RWPE2 (cell line): ENCODE results near the gene SEMA4B.

Source experiments
- ATAC-seq: fragments of 200-7000 bp; cut with Tn5 transposase; 3 replicates; pipeline ENCODE4 v1.9.1; 2021; ENCODE audit warnings: low read depth
- DNase-seq: peaks from one replicate; pipeline ENCODE4 v3.0.0-alpha.2; 2020; ENCODE audit warnings: low spot score
- H3K27ac ChIP-seq: fragments of 450-650 bp; 2 replicates; pipeline ENCODE4 v1.5.1; 2017; ENCODE audit warnings: mild to moderate bottlenecking; ENCODE audit not compliant: poor library complexity, severe bottlenecking
- H3K27me3 ChIP-seq: fragments of 250-450 bp; sonication (Bioruptor Pico); 2 replicates; pipeline ENCODE4 v1.5.1; 2021; ENCODE audit warnings: mild to moderate bottlenecking, moderate library complexity; ENCODE audit not compliant: insufficient read depth, poor library complexity, severe bottlenecking
- H3K36me3 ChIP-seq: fragments of 250-450 bp; sonication (Bioruptor Pico); 2 replicates; pipeline ENCODE4 v1.5.1; 2020; ENCODE audit warnings: low read depth, mild to moderate bottlenecking, moderate library complexity
- H3K4me1 ChIP-seq: fragments of 250-450 bp; sonication (Bioruptor Pico); 2 replicates; pipeline ENCODE4 v1.5.1; 2021; ENCODE audit warnings: mild to moderate bottlenecking, moderate library complexity; ENCODE audit not compliant: insufficient read depth, poor library complexity, severe bottlenecking
- H3K4me3 ChIP-seq: fragments of 250-450 bp; sonication (Bioruptor Pico); 2 replicates; pipeline ENCODE4 v1.5.1; 2021; ENCODE audit warnings: mild to moderate bottlenecking, moderate library complexity; ENCODE audit not compliant: severe bottlenecking
- H3K9me3 ChIP-seq: fragments of 250-450 bp; sonication (Bioruptor Pico); 2 replicates; pipeline ENCODE4 v1.5.1; 2021; ENCODE audit warnings: mild to moderate bottlenecking, moderate library complexity; ENCODE audit not compliant: severe bottlenecking
- CTCF ChIP-seq: fragments of 450-650 bp; IDR thresholded peaks from one replicate; pipeline ENCODE4 v1.5.1; 2017; ENCODE audit warnings: mild to moderate bottlenecking, moderate library complexity; ENCODE audit not compliant: poor library complexity, severe bottlenecking

The SEMA4B gene

DNA sequence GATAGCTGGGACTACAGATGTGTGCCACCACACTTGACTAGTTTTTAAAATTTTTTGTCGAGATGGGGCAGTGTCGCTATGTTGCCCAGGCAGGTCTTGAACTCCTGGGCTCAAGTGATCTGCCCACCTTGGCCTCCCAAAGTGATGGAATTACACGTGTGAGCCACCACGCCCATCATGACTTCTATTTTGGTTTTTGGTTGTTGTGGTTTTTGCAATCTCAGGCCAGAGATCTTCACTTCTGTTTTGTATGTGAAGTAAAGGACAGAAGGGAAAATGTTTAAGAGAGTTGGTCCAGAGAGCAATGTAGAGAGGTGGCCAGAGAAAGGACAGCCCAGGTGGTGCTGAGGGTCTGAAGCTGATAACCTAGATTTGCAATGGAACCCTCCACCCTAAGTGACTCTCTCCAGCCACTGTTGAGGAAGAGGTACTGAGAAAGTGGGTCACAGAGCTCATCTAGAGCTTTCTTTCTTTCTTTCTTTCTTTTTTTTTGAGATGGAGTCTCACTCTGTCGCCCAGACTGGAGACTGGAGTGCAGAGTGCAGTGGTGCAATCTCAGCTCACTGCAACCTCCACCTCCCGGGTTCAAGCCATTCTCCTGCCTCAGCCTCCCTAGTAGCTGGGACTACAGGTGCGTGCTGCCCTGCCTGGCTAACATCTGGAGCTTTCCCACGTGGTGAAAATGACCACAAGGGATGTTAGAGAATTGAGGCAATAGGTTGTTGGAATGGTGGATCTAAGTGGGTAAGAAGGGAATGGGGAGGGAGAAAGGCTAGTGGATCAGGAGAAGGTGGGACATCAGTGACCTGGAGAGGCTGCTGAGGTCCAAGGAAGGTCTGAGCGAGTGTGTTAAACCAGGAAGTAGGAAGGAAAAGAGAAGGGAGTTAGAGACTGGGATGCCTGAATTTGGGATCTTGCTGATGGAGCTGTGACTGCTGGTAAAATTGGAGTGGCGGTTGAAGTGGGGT, 22.4 kb upstream of the SEMA4B start:
- Histone ChIP-seq H3K27ac (no peak overlapping the region), H3K36me3 (no peaks in the 10 kb centered on the region), H3K9me3 (no peaks in the 10 kb centered on the region), H3K27me3 (no peaks in the 10 kb centered on the region), H3K4me1 (peaks cover 16% of the 10 kb centered on the region), H3K4me3 (no peak overlapping the region)
- no peak for DNase-seq
- TF ChIP-seq CTCF = no peak
- no peak for ATAC-seq

DNA sequence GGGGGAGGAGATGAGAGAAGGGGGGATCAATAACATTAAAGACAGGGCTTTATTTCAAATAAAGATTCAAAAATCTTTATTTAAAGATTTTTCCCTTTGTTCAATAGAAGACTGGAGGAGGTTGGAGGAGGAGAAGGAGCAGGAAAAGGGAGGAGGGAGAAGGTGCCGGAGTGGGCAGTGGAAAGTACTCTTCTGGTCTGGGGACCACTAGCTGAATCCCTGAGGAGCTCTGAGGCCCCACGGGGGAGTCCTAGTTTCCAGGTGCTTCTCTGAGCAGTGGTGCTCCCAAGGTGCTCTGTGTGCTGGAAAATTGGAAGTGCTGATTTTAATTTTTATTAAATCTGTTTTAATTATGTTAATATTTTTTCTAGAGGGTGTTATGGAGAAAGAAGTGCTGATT, 19.4 kb upstream of the SEMA4B start:
- peaks cover 28% of the 10 kb centered on the region for H3K4me1 ChIP-seq
- H3K9me3 ChIP-seq = no peaks in the 10 kb centered on the region
- H3K36me3 ChIP-seq = peaks cover 8% of the 10 kb centered on the region
- H3K27me3 ChIP-seq = no peaks in the 10 kb centered on the region
- H3K4me3 ChIP-seq = no peak overlapping the region
- peak overlapping the region; percentile 2 for H3K27ac ChIP-seq
- TF ChIP-seq CTCF = no peak
- DNase-seq (no peak), ATAC-seq (no peak)

- TF ChIP-seq CTCF = peak; percentile 43
- peak overlapping the region; percentile 89 for H3K4me3 ChIP-seq
- H3K9me3 ChIP-seq = no peaks in the 10 kb centered on the region
- peaks cover 46% of the 10 kb centered on the region for H3K4me1 ChIP-seq
- peaks cover 14% of the 10 kb centered on the region for H3K36me3 ChIP-seq
- ATAC-seq (peak; percentile 67), DNase-seq (peak; percentile 90)
- H3K27ac ChIP-seq = peak overlapping the region; percentile 91
- H3K27me3 ChIP-seq = no peaks in the 10 kb centered on the region
Measured at GRCh38 chr15:90184119-90184785, 16.9 kb upstream of the SEMA4B start.

- DNase-seq = peak; percentile 87
- peak overlapping the region; percentile 89 for H3K4me3 ChIP-seq
Measured at GRCh38 chr15:90184786-90185704, 16.1 kb upstream of the SEMA4B start.

More at GRCh38 chr15:90184786-90185704, 16.1 kb upstream of the SEMA4B start:
- H3K36me3 ChIP-seq = peaks cover 14% of the 10 kb centered on the region
- H3K9me3 ChIP-seq = no peaks in the 10 kb centered on the region
- no peaks in the 10 kb centered on the region for H3K27me3 ChIP-seq
- peaks cover 54% of the 10 kb centered on the region for H3K4me1 ChIP-seq
- peak overlapping the region; percentile 91 for H3K27ac ChIP-seq
- peak; percentile 39 for TF ChIP-seq CTCF
- peak; percentile 69 for ATAC-seq
